Measurements from ENCODE around the gene TUBA1A.
"Not testable (repeated sequence)": the region's sequence is repeated elsewhere in the genome, so short reads cannot be mapped to it uniquely, and the experiment has no call there.

- TF ChIP-seq EZH2phosphoT487 (IDR thresholded peaks at IDR 0.05; ENCODE audit: insufficient read depth, low read depth); EZH2 (IDR thresholded peaks at IDR 0.05; ENCODE audit: insufficient read depth, poor library complexity, severe bottlenecking): not testable (repeated sequence)
These were observed 4.9 kb upstream of the TUBA1A start for GRCh38 chr12:49193746-49194145.

Measured in GM23248 (cell line).